Measurements from ENCODE around the gene TEX48.
A peak's percentile ranks its signal among the peaks of the same experiment; 100 is the strongest.

The TEX48 gene

DNA sequence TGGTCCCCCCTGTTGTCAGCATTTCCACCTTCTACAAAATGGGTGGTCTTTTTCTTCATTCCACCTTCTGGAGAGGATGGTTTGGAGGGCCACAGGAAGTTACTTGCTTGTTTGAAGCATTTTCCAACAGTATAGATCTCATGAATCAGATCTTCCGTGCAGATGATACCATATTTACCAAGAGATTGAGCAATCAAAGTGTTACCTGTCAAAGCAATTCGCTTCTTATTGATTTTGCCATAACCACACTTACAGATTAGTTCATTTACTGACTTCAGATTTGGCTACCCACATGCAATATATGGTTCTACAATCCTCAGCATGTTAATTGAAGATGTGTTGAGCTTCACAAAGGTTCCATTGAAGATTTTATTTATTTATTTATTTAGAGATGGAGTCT, 14.0 kb upstream of the TEX48 start:
- DNase-seq: no peak
- in situ Hi-C loops (cut with HindIII; ENCODE audit: low pct_ligation_motif_present, low pct_unique_long_range_greater_than_20kb, low sequenced_read_pairs): no loop called here

DNA sequence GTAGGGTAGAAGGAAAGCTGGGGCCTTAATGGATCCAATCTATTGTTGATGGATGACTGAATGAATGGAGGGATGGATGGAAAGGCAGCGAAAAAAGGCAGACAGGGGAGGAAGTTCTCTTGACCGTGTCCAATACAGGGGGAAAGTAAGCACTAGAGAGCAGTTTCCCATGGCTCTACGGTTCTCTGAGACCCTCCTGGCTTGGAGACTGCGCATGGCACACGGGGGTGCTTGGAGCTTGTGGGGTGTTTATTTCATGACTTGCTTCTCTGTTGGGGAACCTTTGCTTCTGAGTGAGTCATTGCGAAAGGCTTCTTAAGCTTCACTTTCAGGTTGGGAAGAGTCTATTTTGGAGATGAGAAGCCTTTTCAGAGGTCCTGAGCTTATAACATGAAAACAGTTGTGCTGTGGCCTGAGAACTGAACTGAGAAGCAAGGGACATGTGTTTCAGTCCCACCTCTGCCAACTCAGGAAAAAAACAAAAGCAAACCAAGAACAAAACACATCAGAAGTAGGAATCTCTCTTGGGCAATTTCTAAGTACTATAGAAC, 12.8 kb upstream of the TEX48 start:
- no peak for DNase-seq
- in situ Hi-C loops (cut with HindIII; ENCODE audit: low pct_ligation_motif_present, low pct_unique_long_range_greater_than_20kb, low sequenced_read_pairs): no loop called here

DNA sequence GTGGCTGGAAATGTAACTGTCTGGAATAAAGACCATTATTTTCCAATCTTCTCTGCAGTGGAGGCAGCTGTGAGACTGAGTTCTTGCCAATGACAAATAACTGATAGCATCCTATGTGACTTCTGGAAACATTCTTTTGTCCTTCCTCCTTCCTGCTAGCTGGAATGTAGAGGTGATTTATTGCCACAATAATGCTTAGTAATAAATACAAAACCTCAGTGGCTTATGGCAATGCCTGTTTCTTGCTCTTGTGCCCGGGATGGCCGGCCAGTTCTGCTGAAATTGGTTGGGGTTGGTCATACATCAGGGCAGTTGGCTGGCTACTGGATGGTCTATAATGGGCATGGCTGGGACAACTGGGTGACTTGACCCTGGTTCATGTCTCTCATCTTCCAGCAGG, 12.2 kb upstream of the TEX48 start:
- DNase-seq: no peak
- in situ Hi-C loops (cut with HindIII; ENCODE audit: low pct_ligation_motif_present, low pct_unique_long_range_greater_than_20kb, low sequenced_read_pairs): no loop called here

DNA sequence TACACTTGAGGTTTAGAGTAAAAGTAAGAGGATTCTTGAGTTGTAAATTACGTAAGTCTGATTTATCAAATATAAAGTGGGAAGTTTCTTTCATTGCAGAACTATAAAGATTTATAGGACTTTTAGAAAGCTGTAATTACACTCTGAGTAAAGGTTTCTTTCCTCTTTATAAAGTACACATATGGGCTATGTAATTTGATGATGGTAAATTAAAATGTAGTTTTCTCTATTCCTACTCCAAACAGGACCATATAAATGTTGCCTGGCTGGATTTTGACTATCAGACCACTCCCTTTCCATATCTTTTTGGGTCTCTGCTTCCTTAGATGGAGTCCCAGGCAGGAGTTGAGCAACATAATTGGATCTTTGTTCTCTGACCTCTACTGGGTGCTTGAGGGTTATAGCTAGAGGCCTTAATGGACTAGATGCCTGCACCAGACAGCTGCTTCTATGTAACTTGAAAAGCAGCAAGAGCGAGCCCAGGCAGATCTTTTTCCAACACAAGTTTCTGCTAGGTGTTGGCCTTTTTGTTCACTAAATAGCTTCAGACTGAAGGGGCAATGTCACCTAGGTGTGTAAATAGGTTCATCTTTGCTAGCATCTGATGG, 11.4 kb upstream of the TEX48 start:
- DNase-seq: no peak
- in situ Hi-C loops (cut with HindIII; ENCODE audit: low pct_ligation_motif_present, low pct_unique_long_range_greater_than_20kb, low sequenced_read_pairs): no loop called here

DNA sequence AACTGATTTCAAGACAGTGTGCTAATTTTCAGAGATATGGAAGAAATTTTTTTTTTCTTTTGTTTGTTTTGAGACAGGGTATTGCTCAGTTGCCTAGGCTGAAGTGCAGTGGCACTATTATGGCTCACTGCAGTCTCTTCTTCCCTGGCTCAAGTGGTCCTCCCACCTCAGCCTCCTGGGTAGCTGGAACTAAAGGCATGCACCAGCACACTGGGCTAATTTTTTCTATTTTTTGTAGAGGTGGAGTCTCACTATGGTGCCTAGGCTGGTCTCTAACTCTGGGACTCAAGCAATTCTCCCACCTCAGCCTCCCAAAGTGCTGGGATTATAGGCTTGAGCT, 9.9 kb upstream of the TEX48 start:
- in situ Hi-C loops (cut with HindIII; ENCODE audit: low pct_ligation_motif_present, low pct_unique_long_range_greater_than_20kb, low sequenced_read_pairs): no loop called here
- DNase-seq: no peak

DNA sequence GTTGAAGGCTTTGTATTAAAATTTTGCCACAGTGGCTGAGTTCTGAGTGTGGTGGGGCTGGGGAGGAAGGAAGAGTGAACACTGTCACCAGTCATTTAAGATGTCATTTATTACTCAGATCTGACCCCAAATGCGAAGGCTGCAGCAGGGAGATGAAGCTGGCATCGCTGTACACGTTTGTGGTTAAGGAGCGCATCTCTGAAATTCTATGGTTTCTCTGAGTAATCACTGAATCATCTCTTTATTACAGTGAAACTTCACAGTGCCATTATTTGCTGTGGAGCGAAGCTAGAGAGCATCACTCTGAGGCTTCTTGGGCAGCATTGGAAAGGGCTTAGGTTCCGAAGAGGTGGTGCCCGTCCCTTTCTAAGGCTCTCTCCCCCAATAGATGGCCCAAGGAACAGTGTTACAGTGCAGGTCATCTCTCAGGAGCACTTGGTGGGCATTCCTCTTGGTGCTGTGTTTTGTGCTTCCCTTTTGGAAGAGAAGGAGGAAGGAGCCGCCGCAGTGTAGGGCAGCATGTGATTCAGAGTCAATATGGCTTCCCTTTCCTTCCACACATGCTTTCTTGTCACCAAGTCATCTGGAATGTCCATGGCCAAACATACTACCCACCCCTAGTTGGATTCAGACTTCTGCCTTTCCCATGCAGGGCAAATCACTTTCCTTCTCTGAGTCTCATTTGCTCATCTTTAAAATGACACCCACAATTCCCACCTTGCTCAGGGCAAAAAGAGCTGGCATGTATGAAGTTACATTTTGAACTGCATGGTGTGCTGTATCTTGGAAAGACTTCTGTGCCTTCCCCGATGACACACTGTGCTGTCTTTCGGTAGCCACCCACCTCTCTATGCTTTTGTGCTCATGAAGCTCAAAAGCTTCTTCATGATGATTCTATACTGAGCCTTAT, 9.3 kb upstream of the TEX48 start:
- in situ Hi-C loops (cut with HindIII; ENCODE audit: low pct_ligation_motif_present, low pct_unique_long_range_greater_than_20kb, low sequenced_read_pairs): no loop called here
- DNase-seq: peak; percentile 93

DNA sequence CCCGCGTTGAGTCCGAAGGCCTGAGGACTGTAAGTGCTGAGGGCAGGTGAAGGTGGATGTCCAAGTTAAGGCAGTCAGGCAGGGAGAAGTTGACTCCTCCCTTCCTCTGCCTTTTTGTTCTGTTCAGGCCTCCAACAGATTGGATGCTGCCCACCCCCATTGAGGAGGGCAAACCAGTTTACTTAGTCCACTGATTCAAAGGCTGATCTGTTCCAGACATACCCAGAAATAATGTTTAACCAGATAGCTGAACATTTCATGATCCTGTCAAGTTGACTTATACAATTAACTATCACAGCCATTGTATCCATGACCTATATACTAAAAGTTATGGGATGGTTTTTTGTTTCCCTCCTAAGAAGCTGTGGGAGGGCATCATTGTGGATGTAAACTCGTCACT, 8.3 kb upstream of the TEX48 start:
- in situ Hi-C loops (cut with HindIII; ENCODE audit: low pct_ligation_motif_present, low pct_unique_long_range_greater_than_20kb, low sequenced_read_pairs): no loop called here
- peak; percentile 74 for DNase-seq

DNA sequence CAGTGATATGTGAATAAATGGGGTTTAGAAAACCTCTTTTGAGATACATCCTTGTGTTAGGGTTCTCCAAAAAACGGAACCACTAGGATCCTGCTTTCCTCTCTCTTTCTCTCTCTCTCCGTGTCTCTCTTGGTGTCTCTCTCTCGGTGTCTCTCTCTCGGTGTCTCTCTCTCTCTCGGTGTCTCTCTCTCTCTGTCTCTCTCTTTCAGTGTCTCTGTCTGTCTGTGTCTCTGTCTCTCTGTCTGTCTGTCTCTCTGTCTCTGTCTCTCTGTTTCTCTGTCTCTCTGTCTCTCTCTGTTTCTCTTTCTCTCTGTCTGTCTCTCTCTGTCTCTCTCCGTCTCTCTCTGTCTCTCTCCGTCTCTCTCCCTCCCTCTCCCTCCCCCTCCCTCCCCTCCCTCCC, 7.8 kb upstream of the TEX48 start:
- no peak for DNase-seq
- in situ Hi-C loops (cut with HindIII; ENCODE audit: low pct_ligation_motif_present, low pct_unique_long_range_greater_than_20kb, low sequenced_read_pairs): no loop called here

DNA sequence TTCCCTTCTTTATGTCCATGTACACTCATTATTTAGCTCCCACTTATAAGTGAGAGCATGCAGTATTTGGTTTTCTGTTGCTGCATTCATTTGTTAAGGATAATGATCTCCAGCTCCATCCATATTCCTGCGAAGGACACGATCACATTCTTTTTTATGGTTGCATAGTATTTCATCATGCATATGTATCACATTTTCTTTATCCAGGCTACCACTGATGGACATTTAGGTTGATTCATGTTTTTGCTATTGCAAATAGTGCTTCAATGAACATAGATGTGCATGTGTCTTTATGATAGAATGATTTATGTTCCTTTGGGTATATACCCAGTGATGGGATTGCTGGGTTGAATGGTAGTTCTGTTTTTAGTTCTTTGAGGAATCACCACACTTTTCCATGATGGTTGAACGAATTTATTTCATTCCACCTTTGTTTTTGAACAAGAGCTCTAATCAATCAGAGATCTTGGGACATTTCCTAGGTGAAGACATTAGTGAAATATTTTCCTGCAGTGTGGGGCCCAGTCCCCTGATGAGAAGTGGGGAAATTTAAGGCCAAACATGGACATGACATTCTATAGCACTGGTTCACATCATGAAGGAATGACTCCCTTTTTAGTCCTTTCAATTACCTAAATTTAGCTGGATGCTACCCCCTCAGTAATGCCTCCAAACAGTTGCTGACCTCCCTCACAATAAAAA, 7.1 kb upstream of the TEX48 start:
- in situ Hi-C loops (cut with HindIII; ENCODE audit: low pct_ligation_motif_present, low pct_unique_long_range_greater_than_20kb, low sequenced_read_pairs): no loop called here

DNA sequence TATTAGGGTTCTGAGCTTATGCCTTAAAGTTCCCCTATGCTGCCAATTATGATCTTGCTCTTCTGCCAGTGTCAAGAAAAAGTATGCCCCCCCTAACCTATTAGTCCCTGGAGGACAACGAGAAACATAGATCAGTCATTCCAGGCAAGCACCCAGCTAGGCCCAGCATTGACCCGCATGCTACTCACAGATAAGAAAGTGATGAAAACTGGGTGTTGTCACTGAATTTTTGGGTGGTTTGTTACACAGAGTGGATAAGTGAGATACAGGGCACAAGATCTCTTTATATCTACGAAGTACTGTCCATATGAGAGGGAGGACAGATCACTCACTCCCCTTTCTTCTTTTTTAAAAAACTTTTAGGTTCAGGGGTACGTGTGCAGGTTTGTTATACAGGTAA, 6.4 kb upstream of the TEX48 start:
- in situ Hi-C loops (cut with HindIII; ENCODE audit: low pct_ligation_motif_present, low pct_unique_long_range_greater_than_20kb, low sequenced_read_pairs): no loop called here

More for the DNA sequence above, 7.1 kb upstream of the TEX48 start:
- no peak for DNase-seq

DNA sequence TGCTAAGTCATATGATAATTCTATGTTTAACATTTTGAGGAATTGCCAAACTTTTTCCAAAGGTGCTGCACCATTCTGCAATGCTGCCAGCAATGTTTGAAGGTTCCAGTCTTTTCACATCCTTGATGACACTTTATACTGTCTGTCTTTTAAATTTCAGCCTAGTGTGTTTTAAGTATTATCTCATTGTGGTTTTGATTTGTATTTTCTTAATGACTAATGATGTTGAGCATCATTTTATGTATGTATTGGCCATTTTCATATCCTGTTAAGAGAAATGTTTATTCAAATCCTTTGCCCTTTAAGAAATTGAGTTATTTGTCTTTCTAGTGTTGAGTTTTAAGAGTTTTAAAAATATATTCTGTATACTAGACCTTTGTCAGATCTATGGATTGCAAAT, 5.0 kb upstream of the TEX48 start:
- in situ Hi-C loops (cut with HindIII; ENCODE audit: low pct_ligation_motif_present, low pct_unique_long_range_greater_than_20kb, low sequenced_read_pairs): no loop called here
- DNase-seq: no peak

More for the DNA sequence above, 6.4 kb upstream of the TEX48 start:
- DNase-seq: no peak

DNA sequence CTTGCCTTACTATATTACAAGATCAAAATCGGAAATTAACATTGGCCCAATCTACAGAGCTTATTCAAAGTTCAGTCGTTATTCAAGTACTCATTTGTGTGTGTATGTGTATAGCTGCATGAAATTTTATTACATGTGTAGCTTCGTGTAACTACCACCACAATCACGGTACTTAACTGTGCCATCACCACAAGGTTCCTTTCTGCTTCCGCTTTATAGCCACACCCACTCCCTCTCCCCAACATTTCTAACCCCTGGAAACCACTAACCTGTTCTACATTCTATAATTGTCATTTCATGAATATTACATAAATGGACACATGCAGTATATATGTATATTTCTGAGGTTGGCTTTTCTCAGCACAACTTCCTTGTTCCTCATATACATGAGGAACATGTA, 4.0 kb upstream of the TEX48 start:
- in situ Hi-C loops (cut with HindIII; ENCODE audit: low pct_ligation_motif_present, low pct_unique_long_range_greater_than_20kb, low sequenced_read_pairs): no loop called here

DNA sequence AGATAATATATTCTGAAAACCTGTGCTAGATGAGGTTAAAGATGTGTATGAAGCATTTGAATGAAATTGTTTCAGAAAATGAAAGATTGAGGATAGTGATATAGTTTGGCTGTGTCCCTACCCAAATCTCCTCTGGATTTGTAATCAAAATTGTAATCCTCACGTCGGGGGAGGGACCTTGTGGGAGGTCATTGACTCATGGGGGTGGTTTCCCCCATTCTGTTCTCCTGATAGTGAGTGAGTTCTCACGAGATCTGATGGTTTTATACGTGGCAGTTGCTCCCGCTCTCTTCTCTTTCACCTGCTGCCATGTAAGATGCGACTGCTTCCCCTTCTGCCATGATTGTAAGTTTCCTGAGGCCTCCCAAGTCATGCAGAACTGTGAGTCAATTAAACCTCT, 2.0 kb upstream of the TEX48 start:
- in situ Hi-C loops (cut with HindIII; ENCODE audit: low pct_ligation_motif_present, low pct_unique_long_range_greater_than_20kb, low sequenced_read_pairs): no loop called here
- no peak for DNase-seq

More for the DNA sequence above, 4.0 kb upstream of the TEX48 start:
- DNase-seq: no peak

DNA sequence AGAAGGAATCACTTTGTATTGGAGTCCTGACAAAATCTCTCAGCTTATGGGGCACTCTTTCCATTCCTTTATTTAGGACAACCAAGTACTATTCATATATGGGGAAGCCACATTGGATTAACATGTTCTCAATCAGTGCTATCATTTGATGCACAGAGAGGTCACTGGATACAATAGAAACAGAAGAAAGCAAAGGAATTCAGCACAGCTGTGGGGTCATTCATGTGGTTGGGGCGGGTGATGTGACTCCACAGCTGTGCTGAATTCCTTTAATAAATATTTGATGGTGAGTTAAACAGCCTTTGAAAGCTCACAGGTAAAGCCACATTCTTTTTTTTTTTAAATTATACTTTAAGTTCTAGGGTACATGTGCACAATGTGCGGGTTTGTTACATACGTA, 854 bp upstream of the TEX48 start:
- DNase-seq: no peak
- in situ Hi-C loops (cut with HindIII; ENCODE audit: low pct_ligation_motif_present, low pct_unique_long_range_greater_than_20kb, low sequenced_read_pairs): no loop called here

DNA sequence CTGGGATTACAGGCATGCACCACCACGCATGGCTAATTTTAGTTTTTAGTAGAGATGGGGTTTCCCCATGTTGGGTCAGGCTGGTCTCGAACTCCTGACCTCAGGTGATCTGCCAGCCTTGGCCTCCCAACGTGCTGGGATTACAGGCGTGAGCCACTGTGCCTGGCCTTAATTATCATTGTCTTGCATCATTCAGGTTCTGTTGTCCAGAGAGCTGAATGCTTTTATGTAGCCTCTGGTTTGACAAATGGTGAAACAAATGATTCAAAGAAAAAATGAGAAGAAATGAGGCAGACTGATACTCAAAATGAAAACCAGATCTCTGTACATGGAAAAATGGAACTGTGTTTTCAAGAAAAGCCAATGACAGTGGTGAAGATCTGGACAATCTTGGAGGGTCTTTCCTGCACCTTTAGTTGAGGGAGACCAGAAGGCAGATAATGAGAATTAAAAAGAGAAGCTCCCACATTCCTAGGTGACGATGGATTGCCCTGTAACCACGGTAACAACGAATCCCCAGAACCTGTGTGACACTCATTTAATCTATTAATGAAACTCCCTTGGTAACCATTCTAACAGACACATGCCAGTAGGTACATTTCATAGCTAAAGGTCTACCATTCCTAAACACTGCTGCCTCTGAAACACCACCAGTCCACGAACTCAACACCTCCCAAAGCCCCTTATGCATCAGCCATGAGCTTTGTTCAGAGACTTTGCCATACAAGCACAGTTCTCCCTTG, 1.6 kb downstream of the TEX48 start:
- no peak for DNase-seq
- in situ Hi-C loops (cut with HindIII; ENCODE audit: low pct_ligation_motif_present, low pct_unique_long_range_greater_than_20kb, low sequenced_read_pairs): no loop called here

DNA sequence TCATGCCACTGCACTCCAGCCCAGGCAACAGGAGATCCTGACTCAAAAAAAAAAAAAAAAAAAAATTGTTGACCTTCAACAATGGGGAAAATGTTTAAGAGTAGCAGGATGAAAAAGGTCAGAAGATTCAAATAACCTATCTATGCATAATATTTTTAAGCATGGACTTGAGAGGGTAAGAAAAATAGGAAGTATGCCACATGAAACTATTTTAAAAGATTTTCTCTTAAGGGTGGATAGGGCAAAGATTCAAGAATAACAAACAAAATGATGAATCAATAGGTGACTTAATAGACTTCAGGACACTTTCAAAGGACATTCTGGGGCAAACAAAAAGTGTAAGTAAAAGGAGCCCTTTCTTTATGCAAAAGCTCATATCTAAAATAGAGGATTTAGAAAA, 3.2 kb downstream of the TEX48 start:
- in situ Hi-C loops (cut with HindIII; ENCODE audit: low pct_ligation_motif_present, low pct_unique_long_range_greater_than_20kb, low sequenced_read_pairs): no loop called here
- no peak for DNase-seq

DNA sequence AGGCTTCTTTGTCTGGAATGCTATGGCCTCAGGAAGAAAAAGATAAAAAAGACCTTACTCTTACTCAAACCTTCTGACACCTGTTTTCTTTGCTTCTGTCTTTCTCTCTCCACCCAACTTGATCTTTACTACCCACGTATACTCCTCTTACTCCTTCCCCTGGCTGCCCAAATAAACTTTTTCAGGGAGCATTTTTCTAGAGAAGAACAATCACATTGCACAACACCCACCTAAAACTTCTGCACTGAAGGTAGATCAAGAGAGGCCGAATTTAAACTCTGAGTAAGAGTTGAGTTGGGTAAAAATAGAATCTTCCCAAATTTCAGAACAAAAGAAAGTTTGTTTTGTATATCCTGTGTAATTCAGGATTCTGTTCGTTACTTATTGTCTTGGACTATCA, 3.9 kb downstream of the TEX48 start:
- no peak for DNase-seq
- in situ Hi-C loops (cut with HindIII; ENCODE audit: low pct_ligation_motif_present, low pct_unique_long_range_greater_than_20kb, low sequenced_read_pairs): no loop called here

DNA sequence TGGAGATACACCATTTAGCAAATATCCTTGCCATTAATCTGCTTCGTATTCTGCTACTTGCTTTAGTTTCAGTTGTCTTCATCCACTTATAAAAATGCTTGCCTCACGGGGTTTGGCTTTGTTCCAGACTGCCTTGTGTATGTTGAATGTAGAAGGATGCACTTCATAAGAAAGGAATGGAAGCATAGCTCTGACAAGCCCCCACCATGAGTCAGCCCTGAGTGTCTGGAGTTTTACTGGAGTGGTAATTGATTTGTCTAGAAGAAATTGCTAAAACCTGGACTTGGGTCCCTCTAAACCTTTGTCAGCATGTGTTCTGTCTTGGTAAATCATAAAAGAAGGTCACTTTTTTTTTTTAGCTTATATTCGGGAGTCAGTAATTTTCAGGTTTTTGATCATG, 4.6 kb downstream of the TEX48 start:
- DNase-seq: peak; percentile 95
- in situ Hi-C loops (cut with HindIII; ENCODE audit: low pct_ligation_motif_present, low pct_unique_long_range_greater_than_20kb, low sequenced_read_pairs): no loop called here

DNA sequence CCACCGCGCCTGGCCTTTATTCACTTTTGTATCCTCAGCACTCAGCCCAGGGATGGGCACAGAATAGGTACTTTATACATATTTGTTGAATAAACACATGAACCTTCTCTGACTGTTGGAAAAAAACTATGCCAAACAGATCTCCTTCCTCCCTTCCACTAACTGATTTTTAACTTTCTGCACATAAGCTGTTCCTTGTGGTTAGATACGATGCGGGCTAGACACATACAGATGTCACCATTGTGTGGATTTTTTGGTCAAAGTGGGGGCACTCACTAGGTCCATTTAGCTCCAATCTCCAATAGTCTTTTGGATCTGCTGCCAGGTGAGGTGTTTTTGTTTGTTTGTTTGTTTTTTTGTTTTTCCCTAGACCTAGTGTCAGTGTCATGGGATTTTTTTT, 5.1 kb downstream of the TEX48 start:
- no peak for DNase-seq
- in situ Hi-C loops (cut with HindIII; ENCODE audit: low pct_ligation_motif_present, low pct_unique_long_range_greater_than_20kb, low sequenced_read_pairs): no loop called here
